Liver (tissue), 3 donors: Measurements from ENCODE around the gene SCAF8.

Source experiments
- EGR1 ChIP-seq, 2 donors: IDR thresholded peaks; 2 replicates each; pipeline ENCODE4 v1.6.1; 2016 to 2018; ENCODE audit warnings: antibody characterized with exemption in 2 of 2, low read depth in 2 of 2
- GABPA ChIP-seq, 2 donors: IDR thresholded peaks in 1 of 2; conservative IDR thresholded peaks in 1 of 2; 2 replicates each; pipeline ENCODE4 v1.6.1; 2016; ENCODE audit warnings: antibody characterized with exemption in 2 of 2, mild to moderate bottlenecking in 1 of 2, moderate library complexity in 1 of 2
- JUND ChIP-seq, 2 donors: IDR thresholded peaks; 2 replicates each; pipeline ENCODE4 v1.6.1; 2016; ENCODE audit warnings: antibody characterized with exemption in 2 of 2
- TAF1 ChIP-seq: conservative IDR thresholded peaks from 2 replicates; pipeline ENCODE4 v1.6.1; 2016; ENCODE audit warnings: antibody characterized with exemption, mild to moderate bottlenecking
- TF ChIP-seq, protein P1 (sequence below): IDR thresholded peaks from 2 replicates; pipeline ENCODE4 v1.6.1; 2016; ENCODE audit warnings: antibody characterized with exemption, mild to moderate bottlenecking
- TF ChIP-seq, protein P2 (sequence below): fragments of 150-350 bp; IDR thresholded peaks from 2 replicates; pipeline ENCODE4 v1.5.1; 2017; ENCODE audit warnings: improper control_type of control experiment, low read depth, low read length; ENCODE audit not compliant: missing input control
- TF ChIP-seq, protein P3 (sequence below): IDR thresholded peaks from 2 replicates; pipeline ENCODE4 v1.6.1; 2016; ENCODE audit warnings: antibody characterized with exemption
- donor health status: healthy.
- donor health status: healthy.

DNA sequence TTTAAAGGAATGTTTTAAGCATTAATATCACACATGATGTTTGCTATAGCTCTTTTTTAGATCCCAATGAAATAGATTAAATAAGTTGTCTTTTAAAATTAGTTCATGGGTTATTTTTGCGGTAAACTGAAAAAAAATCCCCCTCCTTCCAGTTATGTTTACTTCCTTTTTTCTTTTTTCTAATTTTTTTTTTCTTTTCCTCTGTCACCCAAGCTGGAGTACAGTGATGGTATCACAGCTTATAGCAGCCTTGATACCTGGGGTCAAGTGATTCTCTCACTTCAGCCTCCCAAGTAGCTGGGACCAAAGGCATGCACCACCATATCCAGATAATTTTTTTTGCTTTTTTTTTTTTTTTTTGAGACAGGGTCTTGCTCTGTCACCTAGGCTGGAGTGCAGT, 17.8 kb upstream of the SCAF8 start:
- TF ChIP-seq TAF1 (no peak), JUND (IDR thresholded peaks at IDR 0.05) (no peak), GABPA (IDR thresholded peaks at IDR 0.05 in 1 of 2, conservative IDR thresholded peaks at IDR 0.05 in 1 of 2) (no peak), EGR1 (IDR thresholded peaks at IDR 0.05; ENCODE audit: low read depth in 2 of 2) (no peak)
- TF ChIP-seq, protein P1, sequence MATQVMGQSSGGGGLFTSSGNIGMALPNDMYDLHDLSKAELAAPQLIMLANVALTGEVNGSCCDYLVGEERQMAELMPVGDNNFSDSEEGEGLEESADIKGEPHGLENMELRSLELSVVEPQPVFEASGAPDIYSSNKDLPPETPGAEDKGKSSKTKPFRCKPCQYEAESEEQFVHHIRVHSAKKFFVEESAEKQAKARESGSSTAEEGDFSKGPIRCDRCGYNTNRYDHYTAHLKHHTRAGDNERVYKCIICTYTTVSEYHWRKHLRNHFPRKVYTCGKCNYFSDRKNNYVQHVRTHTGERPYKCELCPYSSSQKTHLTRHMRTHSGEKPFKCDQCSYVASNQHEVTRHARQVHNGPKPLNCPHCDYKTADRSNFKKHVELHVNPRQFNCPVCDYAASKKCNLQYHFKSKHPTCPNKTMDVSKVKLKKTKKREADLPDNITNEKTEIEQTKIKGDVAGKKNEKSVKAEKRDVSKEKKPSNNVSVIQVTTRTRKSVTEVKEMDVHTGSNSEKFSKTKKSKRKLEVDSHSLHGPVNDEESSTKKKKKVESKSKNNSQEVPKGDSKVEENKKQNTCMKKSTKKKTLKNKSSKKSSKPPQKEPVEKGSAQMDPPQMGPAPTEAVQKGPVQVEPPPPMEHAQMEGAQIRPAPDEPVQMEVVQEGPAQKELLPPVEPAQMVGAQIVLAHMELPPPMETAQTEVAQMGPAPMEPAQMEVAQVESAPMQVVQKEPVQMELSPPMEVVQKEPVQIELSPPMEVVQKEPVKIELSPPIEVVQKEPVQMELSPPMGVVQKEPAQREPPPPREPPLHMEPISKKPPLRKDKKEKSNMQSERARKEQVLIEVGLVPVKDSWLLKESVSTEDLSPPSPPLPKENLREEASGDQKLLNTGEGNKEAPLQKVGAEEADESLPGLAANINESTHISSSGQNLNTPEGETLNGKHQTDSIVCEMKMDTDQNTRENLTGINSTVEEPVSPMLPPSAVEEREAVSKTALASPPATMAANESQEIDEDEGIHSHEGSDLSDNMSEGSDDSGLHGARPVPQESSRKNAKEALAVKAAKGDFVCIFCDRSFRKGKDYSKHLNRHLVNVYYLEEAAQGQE, result no peak
- TF ChIP-seq, protein P2, sequence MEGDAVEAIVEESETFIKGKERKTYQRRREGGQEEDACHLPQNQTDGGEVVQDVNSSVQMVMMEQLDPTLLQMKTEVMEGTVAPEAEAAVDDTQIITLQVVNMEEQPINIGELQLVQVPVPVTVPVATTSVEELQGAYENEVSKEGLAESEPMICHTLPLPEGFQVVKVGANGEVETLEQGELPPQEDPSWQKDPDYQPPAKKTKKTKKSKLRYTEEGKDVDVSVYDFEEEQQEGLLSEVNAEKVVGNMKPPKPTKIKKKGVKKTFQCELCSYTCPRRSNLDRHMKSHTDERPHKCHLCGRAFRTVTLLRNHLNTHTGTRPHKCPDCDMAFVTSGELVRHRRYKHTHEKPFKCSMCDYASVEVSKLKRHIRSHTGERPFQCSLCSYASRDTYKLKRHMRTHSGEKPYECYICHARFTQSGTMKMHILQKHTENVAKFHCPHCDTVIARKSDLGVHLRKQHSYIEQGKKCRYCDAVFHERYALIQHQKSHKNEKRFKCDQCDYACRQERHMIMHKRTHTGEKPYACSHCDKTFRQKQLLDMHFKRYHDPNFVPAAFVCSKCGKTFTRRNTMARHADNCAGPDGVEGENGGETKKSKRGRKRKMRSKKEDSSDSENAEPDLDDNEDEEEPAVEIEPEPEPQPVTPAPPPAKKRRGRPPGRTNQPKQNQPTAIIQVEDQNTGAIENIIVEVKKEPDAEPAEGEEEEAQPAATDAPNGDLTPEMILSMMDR, result no peak
- TF ChIP-seq, protein P3, sequence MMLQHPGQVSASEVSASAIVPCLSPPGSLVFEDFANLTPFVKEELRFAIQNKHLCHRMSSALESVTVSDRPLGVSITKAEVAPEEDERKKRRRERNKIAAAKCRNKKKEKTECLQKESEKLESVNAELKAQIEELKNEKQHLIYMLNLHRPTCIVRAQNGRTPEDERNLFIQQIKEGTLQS, result no peak
